GM23248 (cell line): ENCODE data around the gene PLEKHG4.

Experiments used
- EZH2 ChIP-seq: fragments of 200-600 bp; sonication (generic); IDR thresholded peaks from 2 replicates; pipeline ENCODE4 v1.6.1; 2018; ENCODE audit warnings: antibody characterized with exemption, mild to moderate bottlenecking; ENCODE audit not compliant: insufficient read depth, poor library complexity, severe bottlenecking
- EZH2phosphoT487 ChIP-seq: fragments of 200-600 bp; sonication (generic); IDR thresholded peaks from 2 replicates; pipeline ENCODE4 v1.6.1; 2018; ENCODE audit warnings: antibody characterized with exemption, moderate library complexity, mild to moderate bottlenecking, low read depth; ENCODE audit not compliant: insufficient read depth

DNA sequence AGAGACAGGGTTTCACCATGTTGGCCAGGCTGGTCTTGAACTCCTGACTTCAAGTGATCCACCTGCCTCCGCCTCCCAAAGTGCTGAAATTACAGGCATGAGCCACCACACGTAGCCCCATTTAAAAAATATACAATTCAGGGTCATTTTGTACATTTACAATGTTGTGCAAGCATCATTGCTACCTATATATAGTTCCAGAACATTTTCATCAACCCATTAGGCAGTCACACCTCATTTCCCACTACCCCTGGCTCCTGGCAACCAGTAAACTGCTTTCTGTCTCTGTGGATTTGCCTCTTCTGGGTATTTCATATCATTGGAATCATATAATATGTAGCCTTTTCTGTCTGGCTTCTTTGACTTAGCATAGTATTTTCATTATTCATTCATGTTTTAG is 54.0 kb downstream of the PLEKHG4 start:
- TF ChIP-seq EZH2phosphoT487, result no peak
- TF ChIP-seq EZH2, result no peak
